ENCODE results near the gene DESI2.

DNA sequence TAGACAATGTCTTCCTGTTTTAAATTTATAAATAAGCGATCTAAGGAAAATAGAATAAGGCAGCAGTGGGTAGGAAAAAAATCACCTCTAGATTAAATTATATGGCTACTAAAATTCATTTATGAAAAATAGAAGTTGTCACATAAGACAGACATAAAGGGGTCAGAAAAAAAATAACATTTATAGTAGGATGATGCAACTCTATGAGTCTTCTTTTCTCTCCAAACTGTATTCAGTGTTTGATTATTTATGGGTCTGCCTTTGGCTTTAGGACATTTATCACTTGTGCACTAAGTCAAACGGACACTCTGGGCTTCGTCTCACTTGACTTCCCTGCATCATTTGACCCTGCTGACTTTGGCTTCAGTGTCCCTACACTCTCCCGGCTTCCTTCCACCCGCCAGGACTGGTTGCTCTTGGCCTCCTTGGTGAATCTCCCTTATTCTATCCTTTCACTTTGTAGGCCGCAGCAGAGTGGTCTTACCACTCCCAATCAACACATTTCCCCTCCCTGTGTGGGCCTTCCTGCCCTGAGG, 47.0 kb upstream of the DESI2 start:
- TF ChIP-seq, protein P1, sequence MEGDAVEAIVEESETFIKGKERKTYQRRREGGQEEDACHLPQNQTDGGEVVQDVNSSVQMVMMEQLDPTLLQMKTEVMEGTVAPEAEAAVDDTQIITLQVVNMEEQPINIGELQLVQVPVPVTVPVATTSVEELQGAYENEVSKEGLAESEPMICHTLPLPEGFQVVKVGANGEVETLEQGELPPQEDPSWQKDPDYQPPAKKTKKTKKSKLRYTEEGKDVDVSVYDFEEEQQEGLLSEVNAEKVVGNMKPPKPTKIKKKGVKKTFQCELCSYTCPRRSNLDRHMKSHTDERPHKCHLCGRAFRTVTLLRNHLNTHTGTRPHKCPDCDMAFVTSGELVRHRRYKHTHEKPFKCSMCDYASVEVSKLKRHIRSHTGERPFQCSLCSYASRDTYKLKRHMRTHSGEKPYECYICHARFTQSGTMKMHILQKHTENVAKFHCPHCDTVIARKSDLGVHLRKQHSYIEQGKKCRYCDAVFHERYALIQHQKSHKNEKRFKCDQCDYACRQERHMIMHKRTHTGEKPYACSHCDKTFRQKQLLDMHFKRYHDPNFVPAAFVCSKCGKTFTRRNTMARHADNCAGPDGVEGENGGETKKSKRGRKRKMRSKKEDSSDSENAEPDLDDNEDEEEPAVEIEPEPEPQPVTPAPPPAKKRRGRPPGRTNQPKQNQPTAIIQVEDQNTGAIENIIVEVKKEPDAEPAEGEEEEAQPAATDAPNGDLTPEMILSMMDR (conservative IDR thresholded peaks at IDR 0.05 in 1 of 2, IDR thresholded peaks at IDR 0.05 in 1 of 2; ENCODE audit: low read depth in 1 of 2, low read length in 2 of 2), result no peak
- TF ChIP-seq EZH2 (IDR thresholded peaks at IDR 0.05; ENCODE audit: low read length, missing control alignments), result no peak

All from fibroblast of lung (primary cell).